GM08714 (cell line): Measurements from ENCODE around the gene MTUS2.
"Not testable (repeated sequence)": the region's sequence is repeated elsewhere in the genome, so short reads cannot be mapped to it uniquely, and the experiment has no call there.

Experiments
- H3K4me3 ChIP-seq: fragments of 200-500 bp; sonication (Bioruptor generic); 2 replicates; pipeline ENCODE4 v1.5.1; 2014; ENCODE audit warnings: mild to moderate bottlenecking, low read length, inconsistent platforms
- ZNF274 ChIP-seq: IDR thresholded peaks from 2 replicates; pipeline ENCODE4 v1.6.1; 2012; ENCODE audit warnings: mild to moderate bottlenecking, low read depth, low read length

Gene MTUS2

GRCh38 chr13:29292045-29292444, 471.9 kb downstream of the MTUS2 start:
- no peak overlapping the region for H3K4me3 ChIP-seq
- TF ChIP-seq ZNF274: no peak

GRCh38 chr13:29294821-29295220, 474.7 kb downstream of the MTUS2 start:
- no peak for TF ChIP-seq ZNF274
- no peak overlapping the region for H3K4me3 ChIP-seq

GRCh38 chr13:29301027-29301426, 480.9 kb downstream of the MTUS2 start:
- H3K4me3 ChIP-seq: no peak overlapping the region
- TF ChIP-seq ZNF274: no peak

DNA sequence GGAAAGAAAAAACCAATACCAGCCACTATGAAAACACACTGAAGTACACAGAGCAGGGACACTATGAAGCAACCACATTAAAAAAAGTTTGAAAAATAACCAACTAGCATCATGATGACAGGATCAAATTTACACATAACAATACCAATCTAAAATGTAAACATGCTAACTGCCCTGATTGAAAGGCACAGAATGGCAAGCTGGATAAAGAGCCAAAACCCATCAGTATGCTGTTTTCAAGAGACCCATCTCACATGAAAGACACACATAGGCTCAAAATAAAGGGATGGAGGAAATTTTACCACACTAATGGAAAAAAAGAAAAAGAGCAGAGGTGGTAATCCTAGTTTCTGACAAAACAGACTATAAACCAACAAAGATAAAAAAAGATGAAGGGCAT, 484.0 kb downstream of the MTUS2 start:
- H3K4me3 ChIP-seq: no peak overlapping the region
- no peak for TF ChIP-seq ZNF274

- no peak overlapping the region for H3K4me3 ChIP-seq
- TF ChIP-seq ZNF274: no peak
Measured at GRCh38 chr13:29310806-29311205, 490.7 kb downstream of the MTUS2 start.

DNA sequence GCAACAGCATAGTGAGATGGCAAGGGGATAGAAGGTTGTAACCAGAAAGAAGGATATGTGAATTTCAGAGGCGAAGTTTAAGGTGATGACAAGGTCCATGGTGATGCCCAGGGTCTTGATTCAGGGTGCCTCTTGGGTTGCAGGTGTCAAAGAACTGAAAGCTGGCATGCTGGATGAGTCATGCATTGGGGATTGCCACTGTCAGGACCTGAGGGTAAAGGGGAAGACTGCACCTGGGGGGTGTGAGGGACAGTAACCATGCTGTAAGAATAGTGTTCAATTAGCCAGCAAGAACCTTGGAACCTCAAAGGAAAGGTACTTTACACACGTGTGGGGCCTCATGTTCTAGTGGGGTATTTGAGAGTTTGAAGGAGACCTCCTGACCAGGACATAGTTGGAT, 495.7 kb downstream of the MTUS2 start:
- TF ChIP-seq ZNF274: no peak
- no peak overlapping the region for H3K4me3 ChIP-seq

- no peak for TF ChIP-seq ZNF274
- H3K4me3 ChIP-seq: no peak overlapping the region
Measured at GRCh38 chr13:29317828-29318227, 497.7 kb downstream of the MTUS2 start.

GRCh38 chr13:29318741-29319140, 498.6 kb downstream of the MTUS2 start:
- TF ChIP-seq ZNF274: no peak
- no peak overlapping the region for H3K4me3 ChIP-seq

DNA sequence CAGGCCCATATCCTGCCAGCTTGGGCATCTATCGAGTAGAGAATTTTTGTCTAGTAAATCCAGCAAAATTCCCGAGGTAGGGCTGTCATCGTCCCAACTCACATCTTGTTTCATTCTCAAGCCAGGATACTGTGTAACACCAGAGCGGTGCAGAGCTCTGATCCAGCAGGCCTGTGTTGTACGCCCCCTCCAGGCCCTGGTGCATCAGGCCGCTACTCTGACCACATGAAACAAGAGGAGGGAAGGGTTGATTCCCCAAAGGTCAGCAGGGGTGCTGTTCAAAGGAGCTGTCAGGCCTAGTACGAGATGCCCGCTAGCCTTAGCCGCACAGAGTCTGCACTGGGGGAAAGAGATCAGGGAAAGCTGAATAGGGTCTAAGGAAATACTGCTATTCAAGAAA, 499.3 kb downstream of the MTUS2 start:
- H3K4me3 ChIP-seq: no peak overlapping the region
- TF ChIP-seq ZNF274: no peak

- no peak for TF ChIP-seq ZNF274
- H3K4me3 ChIP-seq: no peak overlapping the region
Measured at GRCh38 chr13:29323954-29324353, 503.8 kb downstream of the MTUS2 start.

- H3K4me3 ChIP-seq: no peak overlapping the region
- no peak for TF ChIP-seq ZNF274
Measured at GRCh38 chr13:29324601-29325000, 504.5 kb downstream of the MTUS2 start.

DNA sequence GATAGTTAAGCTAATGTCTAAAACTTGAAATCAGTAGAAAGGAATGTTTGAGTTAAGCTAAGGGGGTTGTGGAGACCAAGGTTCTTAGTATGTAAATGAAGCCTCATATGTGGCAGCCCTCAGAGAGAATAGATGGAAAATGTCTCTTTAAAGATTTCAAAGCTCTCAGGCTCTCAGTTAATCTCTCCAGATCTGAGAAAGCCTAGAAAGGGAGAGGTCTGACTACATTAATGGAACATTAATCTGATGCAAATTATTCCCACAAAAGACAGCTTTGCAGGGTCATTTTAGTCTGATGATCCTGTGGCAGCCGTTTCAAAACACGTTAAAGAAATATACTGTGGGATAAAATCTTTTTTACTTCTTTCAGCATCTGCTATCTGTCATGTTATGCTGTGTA, 508.4 kb downstream of the MTUS2 start:
- no peak for TF ChIP-seq ZNF274
- H3K4me3 ChIP-seq: no peak overlapping the region

GRCh38 chr13:29336356-29336755, 516.2 kb downstream of the MTUS2 start:
- H3K4me3 ChIP-seq: no peak overlapping the region
- TF ChIP-seq ZNF274: no peak

- TF ChIP-seq ZNF274: no peak
- H3K4me3 ChIP-seq: no peak overlapping the region
Measured at GRCh38 chr13:29339386-29340272, 519.5 kb downstream of the MTUS2 start.

- H3K4me3 ChIP-seq: not testable (repeated sequence)
Measured at GRCh38 chr13:29345860-29346582, 525.9 kb downstream of the MTUS2 start.
